Measurements from ENCODE around the gene GADD45B.

The GADD45B gene

GRCh38 chr19:2477141-2477710 is 1.3 kb downstream of the GADD45B start:
- CTCF ChIA-PET, result interaction anchor here (0.7 to 3.7 kb wide), 10 partner anchors 16 to 171 kb away, joined by 3 to 27 read pairs (median 4); no protein-coding TSS in a partner anchor
- POLR2A ChIA-PET, result interaction anchor here (0.8 to 6.4 kb wide), 40 partner anchors 9 to 580 kb away, joined by 3 to 374 read pairs (median 23); partner anchors contain the start of genes LMNB2, SGTA, SLC39A3 and TIMM13
- Histone ChIP-seq H3K4me1 (ENCODE audit: control insufficient read depth, insufficient read depth, low read length) (peaks cover 15% of the 10 kb centered on the region), H3K9me3 (ENCODE audit: control insufficient read depth, insufficient read depth, low read depth, low read length) (no peaks in the 10 kb centered on the region), H3K27ac (ENCODE audit: extremely low read depth, low read depth, low read length) (peak overlapping the region; percentile 24; the same call in 1 of the 2 replicates), H3K4me3 (ENCODE audit: low read depth, low read length) (peak overlapping the region; percentile 95), H3K36me3 (ENCODE audit: control insufficient read depth in 2 of 2, insufficient read depth in 1 of 2, low read length in 2 of 2) (peaks cover 0 to 6% of the 10 kb centered on the region in 2 experiments; a peak in 1 of 3 replicates)
- TF ChIP-seq IKZF3 (tag by site-specific recombination; IDR thresholded peaks at IDR 0.05), result no peak
- TF ChIP-seq ZNF626 (tag by site-specific recombination; IDR thresholded peaks at IDR 0.05), result no peak
- TF ChIP-seq EGR2 (tag by site-specific recombination; IDR thresholded peaks at IDR 0.05; ENCODE audit: low read depth), result 0 out of 2 replicates have a peak, but pooled peaks have one; percentile 2
- TF ChIP-seq PRDM4 (tag by site-specific recombination; IDR thresholded peaks at IDR 0.05), result no peak
- TF ChIP-seq SETDB1 (IDR thresholded peaks at IDR 0.05; ENCODE audit: insufficient read length, low read length), result no peak
- no peak for TF ChIP-seq BCL11B (tag by site-specific recombination; IDR thresholded peaks at IDR 0.05; ENCODE audit: low read depth)
- TF ChIP-seq RBAK (tag by site-specific recombination; IDR thresholded peaks at IDR 0.05), result no peak
- peak; percentile 87 for TF ChIP-seq HIC1 (tag by site-specific recombination; IDR thresholded peaks at IDR 0.05)
- TF ChIP-seq ZBTB20 (tag by site-specific recombination; IDR thresholded peaks at IDR 0.05), result peak; percentile 77
- TF ChIP-seq ZBTB10 (tag by site-specific recombination; IDR thresholded peaks at IDR 0.05), result no peak
- no peak for TF ChIP-seq ZNF146 (tag by site-specific recombination; IDR thresholded peaks at IDR 0.05)

GRCh38 chr19:2477732-2478191 is 1.8 kb downstream of the GADD45B start:
- H3K27ac ChIP-seq (ENCODE audit: extremely low read depth, low read depth, low read length), result no peak overlapping the region
- no peak for TF ChIP-seq ZNF624 (tag by site-specific recombination; IDR thresholded peaks at IDR 0.05)
- TF ChIP-seq ZNF473 (tag by site-specific recombination; IDR thresholded peaks at IDR 0.05), result no peak
- TF ChIP-seq ZBTB11 (tag by site-specific recombination; conservative IDR thresholded peaks at IDR 0.05; ENCODE audit: low read depth), result no peak
- no peak for TF ChIP-seq WT1 (tag by site-specific recombination; IDR thresholded peaks at IDR 0.05)
- 0 out of 2 replicates have a peak, but pooled peaks have one; percentile 12 for TF ChIP-seq GLIS2 (tag by site-specific recombination; IDR thresholded peaks at IDR 0.05)
- no peak for TF ChIP-seq TCF7L2 (IDR thresholded peaks at IDR 0.05; ENCODE audit: borderline replicate concordance, low read depth, low read length)
- no peak for TF ChIP-seq ZNF600 (tag by site-specific recombination; IDR thresholded peaks at IDR 0.05)
- no peak for TF ChIP-seq SP2 (tag by site-specific recombination; IDR thresholded peaks at IDR 0.05)
- TF ChIP-seq GLI2 (tag by site-specific recombination; IDR thresholded peaks at IDR 0.05; ENCODE audit: borderline replicate concordance, low read depth), result no peak
- TF ChIP-seq ZNF266 (tag by site-specific recombination; IDR thresholded peaks at IDR 0.05; ENCODE audit: low read depth), result no peak
- TF ChIP-seq ZNF221 (tag by site-specific recombination; IDR thresholded peaks at IDR 0.05; ENCODE audit: borderline replicate concordance), result no peak

More at GRCh38 chr19:2477732-2478191, 1.8 kb downstream of the GADD45B start:
- ChIA-PET POLR2A (interaction anchor here (0.5 to 6.4 kb wide), 25 partner anchors 10 to 580 kb away, joined by 3 to 374 read pairs (median 29); partner anchors contain the start of genes LMNB2 and TIMM13), CTCF (interaction anchor here (0.6 to 3.7 kb wide), 9 partner anchors 11 to 136 kb away, joined by 3 to 26 read pairs (median 4); no protein-coding TSS in a partner anchor)
- H3K4me1 ChIP-seq (ENCODE audit: control insufficient read depth, insufficient read depth, low read length), result peaks cover 15% of the 10 kb centered on the region
- peak overlapping the region; percentile 95 for H3K4me3 ChIP-seq (ENCODE audit: low read depth, low read length)
- H3K9me3 ChIP-seq (ENCODE audit: control insufficient read depth, insufficient read depth, low read depth, low read length), result no peaks in the 10 kb centered on the region
- peaks cover 0 to 6% of the 10 kb centered on the region in 2 experiments; a peak in 1 of 3 replicates for H3K36me3 ChIP-seq (ENCODE audit: control insufficient read depth in 2 of 2, insufficient read depth in 1 of 2, low read length in 2 of 2)

Data from HEK293 (cell line).